ENCODE results near the gene HLCS. TPM values are rescaled to one million over a fixed set of nuclear protein-coding genes. Genes with fewer than 3 reads are reported as not detected.

Gene HLCS
- polyA plus RNA-seq, 1 experiment = 16.9 TPM

DNA sequence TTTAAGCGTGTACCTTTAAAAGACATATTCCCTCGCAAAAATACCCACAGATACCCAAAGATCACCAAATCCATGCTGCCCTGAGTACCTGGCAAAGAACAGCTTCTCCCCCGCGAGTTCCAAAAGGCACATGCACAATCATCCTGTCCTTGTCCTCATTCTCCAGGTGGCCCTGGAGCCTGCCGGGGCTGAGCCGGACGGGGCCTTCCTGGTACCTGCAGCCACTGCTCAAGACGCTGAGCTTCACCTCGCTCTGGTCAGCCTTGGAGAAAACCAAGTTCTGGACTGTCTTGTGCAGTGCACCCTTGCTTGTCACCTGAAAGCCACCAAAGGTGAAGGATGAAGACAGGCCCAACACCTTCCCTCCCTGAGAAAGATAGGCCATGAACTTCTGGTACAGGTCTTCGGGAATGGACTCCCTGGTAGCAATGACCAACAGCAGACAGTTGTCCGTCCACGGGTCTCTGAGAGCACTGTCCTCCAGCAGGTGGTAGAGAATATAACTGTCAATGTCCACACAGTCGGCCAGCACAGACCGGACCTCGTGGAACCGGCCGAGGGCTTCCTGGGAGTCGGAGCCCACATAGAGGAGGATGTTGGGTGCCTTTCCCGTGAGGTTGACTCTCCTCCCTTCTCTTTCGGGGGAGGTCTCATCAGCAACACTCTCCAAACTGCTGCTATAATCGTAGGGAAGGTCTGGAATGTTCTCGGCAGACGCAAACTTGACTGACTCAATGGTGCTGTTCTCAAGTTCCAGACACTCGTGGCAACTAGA lies 29.9 kb downstream of the HLCS start:
- no peak overlapping the region for H3K4me3 ChIP-seq (ENCODE audit: low read depth, low read length)
- no peaks in the 10 kb centered on the region for H3K27me3 ChIP-seq (ENCODE audit: control insufficient read depth, insufficient read depth, low read length)
- CTCF ChIA-PET = interaction anchor here (1.1 to 1.6 kb wide), 4 partner anchors 12 to 431 kb away, joined by 3 to 5 read pairs (median 4); no protein-coding TSS in a partner anchor
- TF ChIP-seq, protein P1, sequence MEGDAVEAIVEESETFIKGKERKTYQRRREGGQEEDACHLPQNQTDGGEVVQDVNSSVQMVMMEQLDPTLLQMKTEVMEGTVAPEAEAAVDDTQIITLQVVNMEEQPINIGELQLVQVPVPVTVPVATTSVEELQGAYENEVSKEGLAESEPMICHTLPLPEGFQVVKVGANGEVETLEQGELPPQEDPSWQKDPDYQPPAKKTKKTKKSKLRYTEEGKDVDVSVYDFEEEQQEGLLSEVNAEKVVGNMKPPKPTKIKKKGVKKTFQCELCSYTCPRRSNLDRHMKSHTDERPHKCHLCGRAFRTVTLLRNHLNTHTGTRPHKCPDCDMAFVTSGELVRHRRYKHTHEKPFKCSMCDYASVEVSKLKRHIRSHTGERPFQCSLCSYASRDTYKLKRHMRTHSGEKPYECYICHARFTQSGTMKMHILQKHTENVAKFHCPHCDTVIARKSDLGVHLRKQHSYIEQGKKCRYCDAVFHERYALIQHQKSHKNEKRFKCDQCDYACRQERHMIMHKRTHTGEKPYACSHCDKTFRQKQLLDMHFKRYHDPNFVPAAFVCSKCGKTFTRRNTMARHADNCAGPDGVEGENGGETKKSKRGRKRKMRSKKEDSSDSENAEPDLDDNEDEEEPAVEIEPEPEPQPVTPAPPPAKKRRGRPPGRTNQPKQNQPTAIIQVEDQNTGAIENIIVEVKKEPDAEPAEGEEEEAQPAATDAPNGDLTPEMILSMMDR (IDR thresholded peaks at IDR 0.05; ENCODE audit: insufficient read depth, low read depth, low read length) = no peak
- no peak for DNase-seq (ENCODE audit: low read depth)
- H3K36me3 ChIP-seq (ENCODE audit: control insufficient read depth, insufficient read depth, low read length) = peaks cover 9% of the 10 kb centered on the region
- POLR2A ChIA-PET = no interaction called here

DNA sequence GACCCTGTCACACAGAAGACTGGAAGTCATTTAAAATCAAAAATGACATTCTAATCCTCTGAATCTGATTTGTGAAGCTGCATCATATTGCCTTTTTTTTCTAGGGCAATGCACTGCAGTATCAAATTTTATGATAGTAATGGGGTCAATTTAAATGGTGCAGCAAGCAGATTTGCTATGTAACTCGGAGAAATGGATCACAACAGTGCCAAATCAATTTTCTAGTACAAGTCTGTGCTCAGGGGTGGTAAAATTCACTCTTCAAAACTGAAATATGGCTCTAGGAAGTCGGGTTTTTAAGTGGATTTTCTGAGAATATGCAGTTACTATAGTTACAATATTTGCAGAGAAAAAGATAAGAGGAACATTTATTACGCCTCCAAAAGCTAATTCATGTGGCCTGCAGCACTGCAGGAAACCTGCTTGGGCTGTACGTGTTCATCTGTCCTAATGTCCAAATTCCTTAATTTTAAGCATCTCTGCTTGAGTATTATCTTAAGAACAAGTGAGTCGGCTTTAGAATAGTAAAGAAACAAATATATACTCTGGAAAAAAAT lies 31.5 kb downstream of the HLCS start:
- POLR2A ChIA-PET = no interaction called here
- H3K36me3 ChIP-seq (ENCODE audit: control insufficient read depth, insufficient read depth, low read length) = peaks cover 9% of the 10 kb centered on the region
- TF ChIP-seq, protein P1 (IDR thresholded peaks at IDR 0.05; ENCODE audit: insufficient read depth, low read depth, low read length) = no peak
- H3K27me3 ChIP-seq (ENCODE audit: control insufficient read depth, insufficient read depth, low read length) = no peaks in the 10 kb centered on the region
- H3K4me3 ChIP-seq (ENCODE audit: low read depth, low read length) = no peak overlapping the region
- CTCF ChIA-PET = interaction anchor here (0.9 to 2.1 kb wide), 6 partner anchors 8 to 306 kb away, joined by 3 to 8 read pairs (median 4); no protein-coding TSS in a partner anchor
- no peak for DNase-seq (ENCODE audit: low read depth)

DNA sequence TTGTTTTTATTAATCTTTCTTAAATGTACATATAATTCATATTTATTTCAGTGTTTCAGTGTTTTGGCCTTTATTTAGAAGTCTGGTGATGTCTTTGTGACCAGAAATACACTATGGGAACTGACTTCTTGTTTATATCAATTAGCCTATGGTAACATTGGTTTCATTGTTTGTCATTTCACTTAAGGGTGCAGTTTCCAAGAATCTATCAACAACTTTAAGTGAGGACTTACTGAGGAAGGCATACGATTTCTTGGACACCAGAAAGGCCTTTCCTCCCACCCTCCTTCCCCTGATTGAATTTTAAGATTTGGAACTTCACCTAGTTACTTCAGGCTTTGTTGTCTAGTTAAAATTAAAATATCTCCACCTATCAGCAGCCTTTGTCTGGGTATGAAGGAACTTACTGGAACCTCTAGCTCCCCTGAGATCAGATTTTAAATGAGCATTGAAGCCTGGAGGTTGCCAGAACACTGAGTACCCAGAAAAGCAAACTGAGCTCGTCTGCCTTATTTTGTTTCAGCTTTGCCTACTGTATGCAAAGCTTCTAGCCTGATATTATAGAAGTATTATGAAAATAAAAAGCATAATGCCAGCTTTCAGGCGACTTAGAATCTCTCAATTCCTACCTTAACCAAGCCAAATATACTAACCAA lies 34.2 kb downstream of the HLCS start:
- ChIA-PET CTCF (interaction anchor here (1.0 to 1.3 kb wide), 3 partner anchors 16 to 302 kb away, joined by 3 to 5 read pairs (median 4); no protein-coding TSS in a partner anchor), POLR2A (no interaction called here)
- Histone ChIP-seq H3K36me3 (ENCODE audit: control insufficient read depth, insufficient read depth, low read length) (peaks cover 10% of the 10 kb centered on the region), H3K27me3 (ENCODE audit: control insufficient read depth, insufficient read depth, low read length) (no peaks in the 10 kb centered on the region), H3K4me3 (ENCODE audit: low read depth, low read length) (no peak overlapping the region)
- TF ChIP-seq, protein P1 (IDR thresholded peaks at IDR 0.05; ENCODE audit: insufficient read depth, low read depth, low read length) = no peak
- no peak for DNase-seq (ENCODE audit: low read depth)

DNA sequence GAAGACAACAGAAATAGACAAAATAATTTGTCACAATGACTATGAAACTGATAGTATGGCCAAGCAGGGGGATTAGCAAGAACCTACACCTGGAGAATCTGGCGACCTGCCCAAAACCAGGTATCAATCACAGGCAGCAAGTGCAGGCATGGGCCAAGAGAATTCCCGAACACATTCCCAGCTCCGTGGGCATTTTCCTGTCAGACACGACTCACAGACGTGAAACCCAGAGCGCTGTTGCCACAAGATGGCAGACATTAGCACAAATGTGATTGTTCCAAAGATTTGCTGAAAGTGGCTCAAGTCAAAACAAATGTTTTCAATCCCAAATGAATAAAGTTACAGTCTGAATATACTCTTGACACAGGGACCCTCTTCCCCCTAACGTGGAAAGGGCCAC lies 36.8 kb downstream of the HLCS start:
- TF ChIP-seq, protein P1 (IDR thresholded peaks at IDR 0.05; ENCODE audit: insufficient read depth, low read depth, low read length) = 0 out of 2 replicates have a peak, but pooled peaks have one; percentile 25
- no peak overlapping the region for H3K4me3 ChIP-seq (ENCODE audit: low read depth, low read length)
- H3K27me3 ChIP-seq (ENCODE audit: control insufficient read depth, insufficient read depth, low read length) = no peaks in the 10 kb centered on the region
- DNase-seq (ENCODE audit: low read depth) = no peak
- ChIA-PET CTCF (interaction anchor here (1.4 to 9.5 kb wide), 4 partner anchors 9 to 299 kb away, joined by 3 to 70 read pairs (median 14); no protein-coding TSS in a partner anchor), POLR2A (no interaction called here)
- peaks cover 1% of the 10 kb centered on the region for H3K36me3 ChIP-seq (ENCODE audit: control insufficient read depth, insufficient read depth, low read length)

DNA sequence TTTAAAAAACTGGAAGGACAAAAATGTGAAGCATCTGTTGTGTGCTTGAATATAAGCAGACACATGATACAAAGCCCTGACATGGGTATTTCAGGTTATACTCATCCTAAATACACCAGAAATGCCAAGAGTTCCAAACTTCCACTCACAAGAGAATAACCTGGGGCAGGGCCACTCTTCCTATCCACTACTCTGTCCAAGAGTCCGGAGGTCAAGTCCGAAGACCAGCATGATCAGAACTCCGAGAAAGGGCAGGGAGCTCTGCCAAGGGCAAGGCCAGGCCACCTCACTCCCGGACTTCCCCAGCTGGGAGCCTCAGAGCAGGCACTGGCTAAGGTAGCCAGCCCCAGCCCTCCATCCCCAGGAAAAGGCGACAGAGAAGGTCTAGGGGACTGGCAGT lies 37.5 kb downstream of the HLCS start:
- Histone ChIP-seq H3K4me3 (ENCODE audit: low read depth, low read length) (no peak overlapping the region), H3K36me3 (ENCODE audit: control insufficient read depth, insufficient read depth, low read length) (peaks cover 1% of the 10 kb centered on the region), H3K27me3 (ENCODE audit: control insufficient read depth, insufficient read depth, low read length) (no peaks in the 10 kb centered on the region)
- no peak for DNase-seq (ENCODE audit: low read depth)
- TF ChIP-seq, protein P1 (IDR thresholded peaks at IDR 0.05; ENCODE audit: insufficient read depth, low read depth, low read length) = no peak
- ChIA-PET CTCF (interaction anchor here (0.9 to 9.5 kb wide), 7 partner anchors 10 to 500 kb away, joined by 3 to 70 read pairs (median 4); no protein-coding TSS in a partner anchor), POLR2A (no interaction called here)

Measured in BJ (cell line).